ENCODE data around the gene CALD1.

DNA sequence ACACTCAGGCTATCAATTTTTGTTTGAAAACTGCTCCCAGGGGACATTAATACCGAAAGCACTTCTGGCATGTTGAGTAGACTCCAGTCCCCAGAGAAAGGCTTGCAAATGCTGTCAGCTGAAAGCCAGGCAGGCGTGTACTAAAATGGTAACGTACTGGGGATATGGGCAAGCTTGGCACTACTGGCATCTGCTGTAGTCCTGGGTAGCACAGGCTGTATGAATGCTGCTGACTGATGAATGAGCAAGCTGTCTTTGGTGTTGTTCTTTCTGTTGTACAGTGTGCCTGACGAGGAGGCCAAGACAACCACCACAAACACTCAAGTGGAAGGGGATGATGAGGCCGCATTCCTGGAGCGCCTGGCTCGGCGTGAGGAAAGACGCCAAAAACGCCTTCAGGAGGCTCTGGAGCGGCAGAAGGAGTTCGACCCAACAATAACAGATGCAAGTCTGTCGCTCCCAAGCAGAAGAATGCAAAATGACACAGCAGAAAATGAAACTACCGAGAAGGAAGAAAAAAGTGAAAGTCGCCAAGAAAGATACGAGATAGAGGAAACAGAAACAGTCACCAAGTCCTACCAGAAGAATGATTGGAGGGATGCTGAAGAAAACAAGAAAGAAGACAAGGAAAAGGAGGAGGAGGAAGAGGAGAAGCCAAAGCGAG, 153.4 kb downstream of the CALD1 start:
- TF ChIP-seq, protein P1, sequence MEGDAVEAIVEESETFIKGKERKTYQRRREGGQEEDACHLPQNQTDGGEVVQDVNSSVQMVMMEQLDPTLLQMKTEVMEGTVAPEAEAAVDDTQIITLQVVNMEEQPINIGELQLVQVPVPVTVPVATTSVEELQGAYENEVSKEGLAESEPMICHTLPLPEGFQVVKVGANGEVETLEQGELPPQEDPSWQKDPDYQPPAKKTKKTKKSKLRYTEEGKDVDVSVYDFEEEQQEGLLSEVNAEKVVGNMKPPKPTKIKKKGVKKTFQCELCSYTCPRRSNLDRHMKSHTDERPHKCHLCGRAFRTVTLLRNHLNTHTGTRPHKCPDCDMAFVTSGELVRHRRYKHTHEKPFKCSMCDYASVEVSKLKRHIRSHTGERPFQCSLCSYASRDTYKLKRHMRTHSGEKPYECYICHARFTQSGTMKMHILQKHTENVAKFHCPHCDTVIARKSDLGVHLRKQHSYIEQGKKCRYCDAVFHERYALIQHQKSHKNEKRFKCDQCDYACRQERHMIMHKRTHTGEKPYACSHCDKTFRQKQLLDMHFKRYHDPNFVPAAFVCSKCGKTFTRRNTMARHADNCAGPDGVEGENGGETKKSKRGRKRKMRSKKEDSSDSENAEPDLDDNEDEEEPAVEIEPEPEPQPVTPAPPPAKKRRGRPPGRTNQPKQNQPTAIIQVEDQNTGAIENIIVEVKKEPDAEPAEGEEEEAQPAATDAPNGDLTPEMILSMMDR (conservative IDR thresholded peaks at IDR 0.05; ENCODE audit: low read depth in 2 of 2) = no peak
- TF ChIP-seq EZH2phosphoT487 (IDR thresholded peaks at IDR 0.05; ENCODE audit: unreplicated experiment) (no peak), EZH2 (IDR thresholded peaks at IDR 0.05; ENCODE audit: low read depth, unreplicated experiment) (no peak), POLR2AphosphoS5 (IDR thresholded peaks at IDR 0.05; ENCODE audit: low read depth) (no peak), JUNB (IDR thresholded peaks at IDR 0.05; ENCODE audit: unreplicated experiment) (no peak), STAT1 (IDR thresholded peaks at IDR 0.05; ENCODE audit: unreplicated experiment) (no peak), NANOG (IDR thresholded peaks at IDR 0.05; ENCODE audit: borderline replicate concordance) (no peak), CREB1 (CRISPR knock-in tag; IDR thresholded peaks at IDR 0.05; ENCODE audit: low read depth) (no peak), ZNF114 (CRISPR knock-in tag; IDR thresholded peaks at IDR 0.05) (no peak)
- TF ChIP-seq, protein P2, sequence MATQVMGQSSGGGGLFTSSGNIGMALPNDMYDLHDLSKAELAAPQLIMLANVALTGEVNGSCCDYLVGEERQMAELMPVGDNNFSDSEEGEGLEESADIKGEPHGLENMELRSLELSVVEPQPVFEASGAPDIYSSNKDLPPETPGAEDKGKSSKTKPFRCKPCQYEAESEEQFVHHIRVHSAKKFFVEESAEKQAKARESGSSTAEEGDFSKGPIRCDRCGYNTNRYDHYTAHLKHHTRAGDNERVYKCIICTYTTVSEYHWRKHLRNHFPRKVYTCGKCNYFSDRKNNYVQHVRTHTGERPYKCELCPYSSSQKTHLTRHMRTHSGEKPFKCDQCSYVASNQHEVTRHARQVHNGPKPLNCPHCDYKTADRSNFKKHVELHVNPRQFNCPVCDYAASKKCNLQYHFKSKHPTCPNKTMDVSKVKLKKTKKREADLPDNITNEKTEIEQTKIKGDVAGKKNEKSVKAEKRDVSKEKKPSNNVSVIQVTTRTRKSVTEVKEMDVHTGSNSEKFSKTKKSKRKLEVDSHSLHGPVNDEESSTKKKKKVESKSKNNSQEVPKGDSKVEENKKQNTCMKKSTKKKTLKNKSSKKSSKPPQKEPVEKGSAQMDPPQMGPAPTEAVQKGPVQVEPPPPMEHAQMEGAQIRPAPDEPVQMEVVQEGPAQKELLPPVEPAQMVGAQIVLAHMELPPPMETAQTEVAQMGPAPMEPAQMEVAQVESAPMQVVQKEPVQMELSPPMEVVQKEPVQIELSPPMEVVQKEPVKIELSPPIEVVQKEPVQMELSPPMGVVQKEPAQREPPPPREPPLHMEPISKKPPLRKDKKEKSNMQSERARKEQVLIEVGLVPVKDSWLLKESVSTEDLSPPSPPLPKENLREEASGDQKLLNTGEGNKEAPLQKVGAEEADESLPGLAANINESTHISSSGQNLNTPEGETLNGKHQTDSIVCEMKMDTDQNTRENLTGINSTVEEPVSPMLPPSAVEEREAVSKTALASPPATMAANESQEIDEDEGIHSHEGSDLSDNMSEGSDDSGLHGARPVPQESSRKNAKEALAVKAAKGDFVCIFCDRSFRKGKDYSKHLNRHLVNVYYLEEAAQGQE (IDR thresholded peaks at IDR 0.05; ENCODE audit: unreplicated experiment) = no peak
- TF ChIP-seq, protein P3, sequence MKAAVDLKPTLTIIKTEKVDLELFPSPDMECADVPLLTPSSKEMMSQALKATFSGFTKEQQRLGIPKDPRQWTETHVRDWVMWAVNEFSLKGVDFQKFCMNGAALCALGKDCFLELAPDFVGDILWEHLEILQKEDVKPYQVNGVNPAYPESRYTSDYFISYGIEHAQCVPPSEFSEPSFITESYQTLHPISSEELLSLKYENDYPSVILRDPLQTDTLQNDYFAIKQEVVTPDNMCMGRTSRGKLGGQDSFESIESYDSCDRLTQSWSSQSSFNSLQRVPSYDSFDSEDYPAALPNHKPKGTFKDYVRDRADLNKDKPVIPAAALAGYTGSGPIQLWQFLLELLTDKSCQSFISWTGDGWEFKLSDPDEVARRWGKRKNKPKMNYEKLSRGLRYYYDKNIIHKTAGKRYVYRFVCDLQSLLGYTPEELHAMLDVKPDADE (IDR thresholded peaks at IDR 0.05) = no peak

All from GM23338 (cell line).